Measurements from ENCODE around the gene NEU3. TPM values are rescaled to one million over a fixed set of nuclear protein-coding genes. Genes with fewer than 3 reads are reported as not detected.
"Not testable (repeated sequence)": the region's sequence is repeated elsewhere in the genome, so short reads cannot be mapped to it uniquely, and the experiment has no call there.

NEU3 gene
- total RNA-seq, 1 donor from 2014 or later, result 6.6 TPM

DNA sequence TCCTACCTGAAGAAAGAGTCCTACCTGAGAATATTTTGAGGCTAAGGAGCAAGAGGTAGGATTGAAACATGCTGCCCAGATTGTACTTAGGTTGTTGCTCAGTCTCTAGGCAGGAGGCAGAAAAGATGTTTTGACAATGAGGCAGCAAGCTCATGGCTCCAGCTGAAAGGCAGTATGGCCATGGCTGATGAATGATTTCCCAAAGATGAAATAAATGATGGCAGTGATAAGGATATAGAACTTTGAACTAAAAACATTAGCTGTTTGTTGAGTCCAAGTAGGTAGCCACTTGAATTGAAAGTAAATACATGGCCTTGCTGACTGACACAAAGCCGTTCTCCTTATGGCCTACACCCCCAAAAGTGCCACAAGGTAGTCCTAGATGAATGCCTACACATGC lies 6.8 kb upstream of the NEU3 start:
- no peaks in the 10 kb centered on the region for H3K27me3 Mint-ChIP-seq (ENCODE audit: unreplicated experiment)
- peaks cover 2% of the 10 kb centered on the region for H3K9me3 Mint-ChIP-seq (ENCODE audit: unreplicated experiment)
- no peaks in the 10 kb centered on the region for H3K4me1 Mint-ChIP-seq (ENCODE audit: low read depth, unreplicated experiment)
- H3K27ac Mint-ChIP-seq (ENCODE audit: unreplicated experiment), result no peak overlapping the region
- H3K36me3 Mint-ChIP-seq (ENCODE audit: unreplicated experiment), result peaks cover 5% of the 10 kb centered on the region
- no peak for DNase-seq
- no peak overlapping the region for H3K4me3 Mint-ChIP-seq (ENCODE audit: unreplicated experiment)
- TF ChIP-seq, protein P1, sequence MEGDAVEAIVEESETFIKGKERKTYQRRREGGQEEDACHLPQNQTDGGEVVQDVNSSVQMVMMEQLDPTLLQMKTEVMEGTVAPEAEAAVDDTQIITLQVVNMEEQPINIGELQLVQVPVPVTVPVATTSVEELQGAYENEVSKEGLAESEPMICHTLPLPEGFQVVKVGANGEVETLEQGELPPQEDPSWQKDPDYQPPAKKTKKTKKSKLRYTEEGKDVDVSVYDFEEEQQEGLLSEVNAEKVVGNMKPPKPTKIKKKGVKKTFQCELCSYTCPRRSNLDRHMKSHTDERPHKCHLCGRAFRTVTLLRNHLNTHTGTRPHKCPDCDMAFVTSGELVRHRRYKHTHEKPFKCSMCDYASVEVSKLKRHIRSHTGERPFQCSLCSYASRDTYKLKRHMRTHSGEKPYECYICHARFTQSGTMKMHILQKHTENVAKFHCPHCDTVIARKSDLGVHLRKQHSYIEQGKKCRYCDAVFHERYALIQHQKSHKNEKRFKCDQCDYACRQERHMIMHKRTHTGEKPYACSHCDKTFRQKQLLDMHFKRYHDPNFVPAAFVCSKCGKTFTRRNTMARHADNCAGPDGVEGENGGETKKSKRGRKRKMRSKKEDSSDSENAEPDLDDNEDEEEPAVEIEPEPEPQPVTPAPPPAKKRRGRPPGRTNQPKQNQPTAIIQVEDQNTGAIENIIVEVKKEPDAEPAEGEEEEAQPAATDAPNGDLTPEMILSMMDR (IDR thresholded peaks at IDR 0.05; ENCODE audit: partially characterized antibody, unreplicated experiment), result no peak

DNA sequence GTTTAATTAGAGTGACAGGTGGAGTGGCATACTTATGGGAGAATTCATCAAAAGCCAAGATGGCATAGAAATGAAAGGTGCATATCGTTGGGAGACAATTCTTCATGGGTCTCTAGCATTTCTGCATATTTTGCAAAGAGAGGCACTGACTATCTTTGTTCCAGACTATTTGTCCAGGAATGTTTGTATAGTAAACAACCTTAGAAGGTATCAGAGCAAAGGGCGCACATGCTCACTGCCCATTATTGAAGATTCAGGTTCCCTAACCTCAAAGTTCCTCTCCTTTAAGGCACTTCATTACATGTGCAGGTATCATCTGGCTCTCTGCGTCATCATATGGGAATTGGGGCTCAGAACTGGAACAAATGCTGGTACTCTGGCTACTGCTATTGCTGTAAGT lies 4.7 kb upstream of the NEU3 start:
- no peak for DNase-seq
- peaks cover 2% of the 10 kb centered on the region for H3K9me3 Mint-ChIP-seq (ENCODE audit: unreplicated experiment)
- peaks cover 5% of the 10 kb centered on the region for H3K36me3 Mint-ChIP-seq (ENCODE audit: unreplicated experiment)
- no peak overlapping the region for H3K27ac Mint-ChIP-seq (ENCODE audit: unreplicated experiment)
- TF ChIP-seq, protein P1 (IDR thresholded peaks at IDR 0.05; ENCODE audit: partially characterized antibody, unreplicated experiment), result no peak
- H3K4me3 Mint-ChIP-seq (ENCODE audit: unreplicated experiment), result no peak overlapping the region
- no peaks in the 10 kb centered on the region for H3K27me3 Mint-ChIP-seq (ENCODE audit: unreplicated experiment)
- no peaks in the 10 kb centered on the region for H3K4me1 Mint-ChIP-seq (ENCODE audit: low read depth, unreplicated experiment)

DNA sequence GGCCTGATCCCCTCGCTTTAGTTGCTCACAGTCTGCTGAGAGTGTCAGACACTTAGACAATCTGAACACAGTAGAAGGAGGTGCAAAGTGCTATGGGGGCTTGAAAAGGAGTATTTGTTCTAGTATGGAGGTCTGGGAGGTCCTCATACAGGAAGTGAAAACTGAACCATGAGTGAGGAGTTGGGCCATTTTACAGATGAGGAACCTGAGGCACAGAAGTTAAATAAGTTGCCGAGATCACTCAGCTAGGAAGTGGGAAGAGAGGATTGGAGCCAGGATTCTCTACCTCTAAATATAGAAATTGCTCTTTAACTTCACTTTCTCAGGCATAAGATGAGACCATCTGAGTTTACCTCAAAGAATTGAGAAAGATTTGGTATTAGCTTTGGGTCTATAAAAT lies 4.0 kb upstream of the NEU3 start:
- Mint-ChIP-seq H3K36me3 (ENCODE audit: unreplicated experiment) (peaks cover 5% of the 10 kb centered on the region), H3K4me3 (ENCODE audit: unreplicated experiment) (no peak overlapping the region), H3K27me3 (ENCODE audit: unreplicated experiment) (no peaks in the 10 kb centered on the region), H3K9me3 (ENCODE audit: unreplicated experiment) (peaks cover 2% of the 10 kb centered on the region), H3K4me1 (ENCODE audit: low read depth, unreplicated experiment) (peaks cover 3% of the 10 kb centered on the region), H3K27ac (ENCODE audit: unreplicated experiment) (no peak overlapping the region)
- no peak for DNase-seq
- TF ChIP-seq, protein P1 (IDR thresholded peaks at IDR 0.05; ENCODE audit: partially characterized antibody, unreplicated experiment), result no peak

DNA sequence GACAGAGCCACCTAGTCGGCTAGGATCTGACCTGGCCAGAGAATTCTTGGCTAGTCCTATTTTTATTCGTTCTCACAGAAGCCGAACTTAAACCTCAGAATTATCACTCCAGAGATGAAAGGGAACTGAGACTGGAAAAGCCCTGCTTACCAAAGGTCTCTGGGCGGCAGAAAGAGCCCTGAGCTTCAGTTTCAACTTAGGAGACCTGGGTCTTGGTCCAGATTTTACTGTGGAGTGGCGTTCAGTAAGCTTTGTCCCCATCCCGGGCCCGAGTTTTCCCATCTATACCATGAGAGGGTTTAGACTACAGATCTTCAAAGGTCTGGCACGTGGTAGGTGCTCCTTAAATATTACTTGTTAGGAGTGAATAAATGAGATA lies 516 bp downstream of the NEU3 start:
- TF ChIP-seq, protein P1 (IDR thresholded peaks at IDR 0.05; ENCODE audit: partially characterized antibody, unreplicated experiment), result no peak
- H3K27ac Mint-ChIP-seq (ENCODE audit: unreplicated experiment), result no peak overlapping the region
- H3K9me3 Mint-ChIP-seq (ENCODE audit: unreplicated experiment), result peaks cover 2% of the 10 kb centered on the region
- peak overlapping the region; percentile 96 for H3K4me3 Mint-ChIP-seq (ENCODE audit: unreplicated experiment)
- DNase-seq, result no peak
- no peaks in the 10 kb centered on the region for H3K27me3 Mint-ChIP-seq (ENCODE audit: unreplicated experiment)
- peaks cover 3% of the 10 kb centered on the region for H3K4me1 Mint-ChIP-seq (ENCODE audit: low read depth, unreplicated experiment)
- no peaks in the 10 kb centered on the region for H3K36me3 Mint-ChIP-seq (ENCODE audit: unreplicated experiment)

DNA sequence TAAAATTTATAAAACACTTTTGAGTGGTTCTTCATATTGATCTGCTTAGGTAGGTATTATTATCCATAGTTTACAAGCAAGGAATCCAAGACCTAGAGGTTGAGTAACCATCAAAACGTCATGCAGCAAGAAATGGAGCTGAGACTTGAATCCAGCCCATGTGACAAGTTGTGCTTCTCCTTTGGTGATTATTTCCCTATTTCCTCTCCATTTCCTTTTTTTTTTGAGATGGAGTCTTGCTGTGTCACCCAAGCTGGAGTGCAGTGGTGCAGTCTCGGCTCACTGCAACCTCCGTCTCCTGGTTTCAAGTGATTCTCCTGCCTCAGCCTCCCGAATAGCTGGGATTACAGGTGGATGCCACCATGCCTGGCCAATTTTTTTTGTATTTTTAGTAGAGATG lies 1.4 kb downstream of the NEU3 start:
- H3K27me3 Mint-ChIP-seq (ENCODE audit: unreplicated experiment); H3K36me3 Mint-ChIP-seq (ENCODE audit: unreplicated experiment); H3K9me3 Mint-ChIP-seq (ENCODE audit: unreplicated experiment); H3K4me3 Mint-ChIP-seq (ENCODE audit: unreplicated experiment); H3K27ac Mint-ChIP-seq (ENCODE audit: unreplicated experiment); DNase-seq; H3K4me1 Mint-ChIP-seq (ENCODE audit: low read depth, unreplicated experiment): not testable (repeated sequence)

- Mint-ChIP-seq H3K27ac (ENCODE audit: unreplicated experiment) (no peak overlapping the region), H3K36me3 (ENCODE audit: unreplicated experiment) (no peaks in the 10 kb centered on the region), H3K9me3 (ENCODE audit: unreplicated experiment) (no peaks in the 10 kb centered on the region), H3K4me3 (ENCODE audit: unreplicated experiment) (no peak overlapping the region), H3K27me3 (ENCODE audit: unreplicated experiment) (no peaks in the 10 kb centered on the region), H3K4me1 (ENCODE audit: low read depth, unreplicated experiment) (peaks cover 3% of the 10 kb centered on the region)
- TF ChIP-seq, protein P1 (IDR thresholded peaks at IDR 0.05; ENCODE audit: partially characterized antibody, unreplicated experiment), result no peak
- DNase-seq, result no peak
These were observed 2.2 kb downstream of the NEU3 start for GRCh38 chr11:74990941-74991340.
